Measurements from ENCODE around the gene RAB5A.
"Not testable (repeated sequence)": the region's sequence is repeated elsewhere in the genome, so short reads cannot be mapped to it uniquely, and the experiment has no call there.

RAB5A gene

DNA sequence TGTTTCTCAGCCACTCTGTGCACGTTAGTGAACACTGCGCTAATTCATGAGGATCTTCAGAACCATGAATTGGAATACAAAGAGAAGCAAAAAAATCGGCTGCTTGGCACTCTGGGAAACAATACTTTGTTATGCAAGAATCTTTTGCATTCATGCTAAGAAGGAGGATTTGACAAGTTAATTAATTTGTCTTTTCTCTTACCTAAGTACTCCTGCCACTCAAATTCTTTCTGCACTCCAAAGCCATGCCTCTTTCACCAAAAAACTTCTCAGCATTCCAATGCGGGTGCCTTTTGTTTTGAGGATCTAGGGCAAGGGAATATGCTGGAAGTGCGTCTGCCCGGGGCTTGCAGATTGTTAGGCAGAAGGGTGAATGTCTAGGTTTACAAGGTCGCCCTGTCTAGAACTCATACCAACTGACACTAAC is 82.0 kb downstream of the RAB5A start:
- FAIRE-seq: no peak

GRCh38 chr3:20031939-20032338 is 85.0 kb downstream of the RAB5A start:
- not testable (repeated sequence) for FAIRE-seq

All from A204.1 (cell line).